ENCODE data around the gene PPP5C. TPM values are rescaled to one million over a fixed set of nuclear protein-coding genes. Genes with fewer than 3 reads are reported as not detected.

Gene PPP5C
- total and polyA plus RNA-seq, 9 of the 15 experiments (the other 6 are each of a cell fraction or from before 2014, with no cell fraction given): 1.9 to 166 (median 108) TPM

DNA sequence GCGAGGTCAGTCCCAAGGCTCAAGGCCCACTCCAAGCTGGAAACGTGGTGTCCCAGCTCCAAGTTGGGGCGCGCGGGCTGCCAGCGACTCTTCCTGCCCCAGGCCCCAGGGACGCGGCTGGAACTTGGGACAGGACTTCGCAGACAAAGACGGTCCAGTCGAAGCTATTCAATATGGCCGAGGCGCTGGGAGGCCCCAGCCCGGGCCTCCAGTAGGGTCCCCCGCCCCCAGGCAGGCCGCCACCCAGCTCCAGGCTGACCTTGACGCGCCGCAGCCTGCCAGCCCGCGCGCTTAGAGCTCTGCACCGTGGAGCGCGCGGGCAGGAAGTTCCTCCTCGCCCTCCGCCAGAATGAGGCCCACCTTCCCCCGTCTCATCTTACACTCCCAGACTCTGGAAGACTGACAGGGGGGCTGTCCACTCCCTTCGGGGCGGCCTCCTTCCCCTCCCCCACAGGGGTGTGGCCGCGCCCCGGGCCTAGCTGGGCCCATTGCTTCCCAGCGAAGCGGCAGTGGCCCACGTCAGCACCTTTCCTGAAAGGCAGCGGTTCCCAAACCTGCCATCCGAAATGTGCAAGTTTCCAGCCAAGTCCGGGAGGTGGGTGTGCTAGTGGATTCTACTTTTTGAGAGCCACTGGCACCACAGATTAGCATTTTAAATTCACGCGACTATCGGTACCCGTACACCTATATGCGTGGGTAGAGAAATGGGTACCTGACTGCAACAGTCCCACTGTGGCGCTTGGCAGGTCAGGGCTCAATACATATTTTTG, 66.6 kb downstream of the PPP5C start, which contains the start of gene CCDC8 (continued):
- TF ChIP-seq ATF6 (CRISPR knock-in tag; IDR thresholded peaks at IDR 0.05): peak; percentile 22; the same call in 1 of the 2 replicates
- TF ChIP-seq, protein P1, sequence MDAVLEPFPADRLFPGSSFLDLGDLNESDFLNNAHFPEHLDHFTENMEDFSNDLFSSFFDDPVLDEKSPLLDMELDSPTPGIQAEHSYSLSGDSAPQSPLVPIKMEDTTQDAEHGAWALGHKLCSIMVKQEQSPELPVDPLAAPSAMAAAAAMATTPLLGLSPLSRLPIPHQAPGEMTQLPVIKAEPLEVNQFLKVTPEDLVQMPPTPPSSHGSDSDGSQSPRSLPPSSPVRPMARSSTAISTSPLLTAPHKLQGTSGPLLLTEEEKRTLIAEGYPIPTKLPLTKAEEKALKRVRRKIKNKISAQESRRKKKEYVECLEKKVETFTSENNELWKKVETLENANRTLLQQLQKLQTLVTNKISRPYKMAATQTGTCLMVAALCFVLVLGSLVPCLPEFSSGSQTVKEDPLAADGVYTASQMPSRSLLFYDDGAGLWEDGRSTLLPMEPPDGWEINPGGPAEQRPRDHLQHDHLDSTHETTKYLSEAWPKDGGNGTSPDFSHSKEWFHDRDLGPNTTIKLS (IDR thresholded peaks at IDR 0.05; ENCODE audit: borderline replicate concordance, low read depth): peak; percentile 97
- no peak for TF ChIP-seq ZNF274 (IDR thresholded peaks at IDR 0.05; ENCODE audit: borderline replicate concordance, low read depth, low read length)
- no peak for TF ChIP-seq ZNF140 (CRISPR knock-in tag; IDR thresholded peaks at IDR 0.05)
- peak; percentile 59; the same call in 1 of the 2 replicates for TF ChIP-seq KLF13 (tag; IDR thresholded peaks at IDR 0.05; ENCODE audit: borderline replicate concordance, low read depth)
- no peak for TF ChIP-seq MECOM (CRISPR knock-in tag; IDR thresholded peaks at IDR 0.05)
- no peak for TF ChIP-seq ZNF175 (CRISPR knock-in tag; IDR thresholded peaks at IDR 0.05; ENCODE audit: low read depth)
- peak; percentile 70 for TF ChIP-seq ZBTB40 (IDR thresholded peaks at IDR 0.05)
- no peak for TF ChIP-seq ZBTB40 (CRISPR knock-in tag; IDR thresholded peaks at IDR 0.05)
- peak; percentile 88 for TF ChIP-seq CCNT2 (IDR thresholded peaks at IDR 0.05; ENCODE audit: borderline replicate concordance, extremely low read depth, insufficient read length, low read depth, low read length)
- TF ChIP-seq SMARCB1 (IDR thresholded peaks at IDR 0.05; ENCODE audit: insufficient read length, low read depth): no peak
- peak; percentile 97 for TF ChIP-seq TBP (optimal IDR thresholded peaks at IDR 0.05; ENCODE audit: low read depth, low read length)
- no peak for TF ChIP-seq ERF (CRISPR knock-in tag; IDR thresholded peaks at IDR 0.05)
- 0 out of 2 replicates have a peak, but pooled peaks have one; percentile 22 for TF ChIP-seq POLR2AphosphoS2 (IDR thresholded peaks at IDR 0.05; ENCODE audit: low read length)
- TF ChIP-seq PRMT5 (CRISPR knock-in tag; IDR thresholded peaks at IDR 0.05): no peak
